SU-DHL-6 (cell line): Measurements from ENCODE around the gene SNAPC3.

Experiments
- H2AFZ ChIP-seq: fragments of 200-600 bp; sonication (generic); 2 replicates; pipeline ENCODE4 v1.6.1; 2014; ENCODE audit warnings: low read depth, mild to moderate bottlenecking, moderate library complexity, mixed read lengths, antibody characterized with exemption, low read length; ENCODE audit not compliant: severe bottlenecking
- H3F3A ChIP-seq: fragments of 200-600 bp; shearing (Covaris generic); 2 replicates; pipeline ENCODE4 v1.6.0; 2016; ENCODE audit warnings: antibody characterized with exemption, mild to moderate bottlenecking; ENCODE audit not compliant: insufficient read depth
- H3K27ac ChIP-seq: fragments of 200-600 bp; sonication (generic); 2 replicates; pipeline ENCODE4 v1.5.1; 2016; ENCODE audit warnings: low read depth, mild to moderate bottlenecking, low read length, moderate library complexity, mixed read lengths
- H3K27me3 ChIP-seq: fragments of 200-600 bp; sonication (generic), shearing (Covaris generic); 2 replicates; pipeline ENCODE4 v1.6.0; 2014; ENCODE audit warnings: mild to moderate bottlenecking, low read length
- H3K36me3 ChIP-seq: fragments of 200-600 bp; sonication (generic); 2 replicates; pipeline ENCODE4 v1.6.1; 2014; ENCODE audit warnings: mild to moderate bottlenecking, low read length, mixed read lengths
- H3K4me2 ChIP-seq: fragments of 300-600, 200-600 bp; shearing (Covaris generic), sonication (generic); 2 replicates; pipeline ENCODE4 v1.6.0; 2014; ENCODE audit warnings: low read length, low read depth, mild to moderate bottlenecking; ENCODE audit not compliant: poor library complexity, severe bottlenecking
- H3K4me3 ChIP-seq: fragments of 200-600 bp; sonication (generic); 2 replicates; pipeline ENCODE4 v1.5.1; 2014; ENCODE audit warnings: antibody characterized with exemption, low read length, mild to moderate bottlenecking, mixed read lengths; ENCODE audit not compliant: insufficient read depth, poor library complexity, severe bottlenecking
- H3K79me2 ChIP-seq: fragments of 200-600 bp; sonication (generic); 2 replicates; pipeline ENCODE4 v1.6.1; 2014; ENCODE audit warnings: mild to moderate bottlenecking, low read length, moderate library complexity; ENCODE audit not compliant: insufficient read depth
- H3K9ac ChIP-seq: fragments of 200-600 bp; sonication (generic); 2 replicates; pipeline ENCODE4 v1.7.0; 2014; ENCODE audit warnings: mild to moderate bottlenecking, low read length
- H3K9me2 ChIP-seq: fragments of 200-600 bp; sonication (generic); replicated peaks from 2 replicates; pipeline ENCODE4 v1.6.1; 2014; ENCODE audit warnings: low read length; ENCODE audit not compliant: insufficient read depth
- H3K9me3 ChIP-seq: fragments of 200-600 bp; sonication (generic); 2 replicates; pipeline ENCODE4 v1.6.1; 2014; ENCODE audit warnings: low read length, mixed read lengths; ENCODE audit not compliant: insufficient read depth
- H4K20me1 ChIP-seq: fragments of 200-600 bp; sonication (generic); 2 replicates; pipeline ENCODE4 v1.6.1; 2014; ENCODE audit warnings: low read depth, mild to moderate bottlenecking, antibody characterized with exemption, low read length, moderate library complexity, mixed read lengths
- EZH2phosphoT487 ChIP-seq: fragments of 200-600 bp; sonication (generic), shearing (Covaris generic); conservative IDR thresholded peaks from 2 replicates; pipeline ENCODE4 v1.6.1; 2018; ENCODE audit warnings: mild to moderate bottlenecking, antibody characterized with exemption, low read length, moderate library complexity, mixed read lengths
- TF ChIP-seq, protein P1 (sequence below): fragments of 200-600 bp; sonication (generic); IDR thresholded peaks from one replicate; pipeline ENCODE4 v1.5.1; 2017; ENCODE audit warnings: antibody characterized with exemption, mild to moderate bottlenecking, low read length, moderate library complexity; ENCODE audit not compliant: insufficient read depth, poor library complexity, severe bottlenecking

The SNAPC3 gene

DNA sequence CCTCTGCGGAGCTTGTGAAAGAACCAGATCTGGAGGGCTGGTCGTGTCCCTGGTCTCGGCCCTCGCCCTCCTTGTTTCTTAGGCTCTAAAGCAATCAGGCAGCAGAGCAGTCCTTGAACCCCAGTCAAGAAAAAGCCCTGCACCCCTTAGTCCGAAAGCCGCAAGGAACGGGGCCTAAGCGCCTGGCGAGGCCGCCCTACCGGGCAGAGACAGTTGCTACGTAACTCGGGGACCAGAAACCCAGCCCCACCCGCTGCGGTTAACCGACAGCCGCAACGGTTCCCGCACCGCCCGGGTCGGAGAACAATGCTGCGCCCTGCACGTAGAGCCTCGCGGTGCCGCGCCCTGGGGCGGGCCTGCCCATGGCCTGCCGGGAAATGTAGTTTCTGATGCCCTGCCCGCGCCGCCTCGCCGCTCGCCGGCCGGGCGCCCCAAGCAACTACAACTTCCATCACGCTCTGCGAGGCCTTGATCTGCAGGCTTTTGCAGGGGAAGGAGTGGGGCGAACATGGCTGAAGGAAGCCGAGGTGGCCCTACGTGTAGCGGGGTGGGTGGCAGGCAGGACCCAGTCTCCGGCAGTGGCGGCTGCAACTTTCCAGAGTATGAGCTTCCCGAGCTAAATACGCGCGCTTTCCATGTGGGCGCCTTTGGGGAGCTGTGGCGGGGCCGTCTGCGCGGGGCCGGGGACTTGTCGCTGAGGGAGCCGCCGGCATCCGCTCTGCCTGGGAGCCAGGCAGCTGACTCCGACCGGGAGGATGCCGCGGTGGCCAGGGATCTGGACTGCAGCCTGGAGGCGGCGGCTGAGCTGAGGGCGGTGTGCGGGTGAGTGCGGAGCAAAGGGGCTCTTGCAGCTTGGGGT lies at the start of gene SNAPC3:
SNAPC3 (plus strand) TSS at position 505 of the 859 bp plus-strand sequence; CDS start at position 509, 4 bp downstream.
- Histone ChIP-seq H4K20me1 (0 out of 2 replicates have a peak, but pooled peaks cover 5% of the 10 kb centered on the region), H3K4me2 (peak within 1 kb of the TSS; percentile 88), H3K36me3 (0 out of 2 replicates have a peak, but pooled peaks cover 5% of the 10 kb centered on the region), H3K9ac (peak within 1 kb of the TSS; percentile 81), H3K9me3 (no peaks in the 10 kb centered on the region), H2AFZ (peak within 1 kb of the TSS; percentile 69), H3K4me3 (peak within 1 kb of the TSS; percentile 80), H3K27ac (peak within 1 kb of the TSS; percentile 10), H3K79me2 (peaks cover 43% of the 10 kb centered on the region), H3F3A (peaks cover 3% of the 10 kb centered on the region; the same call in 1 of the 2 replicates), H3K9me2 (no peaks in the 10 kb centered on the region), H3K27me3 (no peaks in the 10 kb centered on the region)
- TF ChIP-seq, protein P1, sequence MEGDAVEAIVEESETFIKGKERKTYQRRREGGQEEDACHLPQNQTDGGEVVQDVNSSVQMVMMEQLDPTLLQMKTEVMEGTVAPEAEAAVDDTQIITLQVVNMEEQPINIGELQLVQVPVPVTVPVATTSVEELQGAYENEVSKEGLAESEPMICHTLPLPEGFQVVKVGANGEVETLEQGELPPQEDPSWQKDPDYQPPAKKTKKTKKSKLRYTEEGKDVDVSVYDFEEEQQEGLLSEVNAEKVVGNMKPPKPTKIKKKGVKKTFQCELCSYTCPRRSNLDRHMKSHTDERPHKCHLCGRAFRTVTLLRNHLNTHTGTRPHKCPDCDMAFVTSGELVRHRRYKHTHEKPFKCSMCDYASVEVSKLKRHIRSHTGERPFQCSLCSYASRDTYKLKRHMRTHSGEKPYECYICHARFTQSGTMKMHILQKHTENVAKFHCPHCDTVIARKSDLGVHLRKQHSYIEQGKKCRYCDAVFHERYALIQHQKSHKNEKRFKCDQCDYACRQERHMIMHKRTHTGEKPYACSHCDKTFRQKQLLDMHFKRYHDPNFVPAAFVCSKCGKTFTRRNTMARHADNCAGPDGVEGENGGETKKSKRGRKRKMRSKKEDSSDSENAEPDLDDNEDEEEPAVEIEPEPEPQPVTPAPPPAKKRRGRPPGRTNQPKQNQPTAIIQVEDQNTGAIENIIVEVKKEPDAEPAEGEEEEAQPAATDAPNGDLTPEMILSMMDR: no peak
- no peak for TF ChIP-seq EZH2phosphoT487

DNA sequence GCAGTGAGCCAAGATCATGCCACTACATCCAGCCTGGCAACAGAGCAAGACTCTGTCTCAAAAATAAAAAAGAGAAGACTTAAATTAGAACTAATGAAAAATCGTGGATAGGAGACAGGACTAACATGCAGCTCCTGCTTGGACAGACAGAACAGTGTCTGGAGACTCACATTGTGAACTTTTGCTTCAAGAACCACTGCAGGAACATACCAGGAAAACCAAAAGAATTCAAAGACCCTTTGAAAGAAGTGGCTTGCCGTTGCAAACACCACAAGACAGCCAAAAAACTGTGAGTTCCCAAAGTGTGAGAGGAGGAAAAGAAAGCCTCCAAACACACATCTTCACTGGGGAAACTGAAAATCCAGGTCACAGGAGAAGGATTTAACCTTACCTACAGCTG lies 48.8 kb upstream of the SNAPC3 start:
- Histone ChIP-seq H3K36me3 (no peaks in the 10 kb centered on the region), H3K4me2 (no peak overlapping the region), H4K20me1 (no peaks in the 10 kb centered on the region), H3K79me2 (no peaks in the 10 kb centered on the region), H3K4me3 (no peak overlapping the region), H3K27ac (no peak overlapping the region), H3K9me3 (no peaks in the 10 kb centered on the region), H2AFZ (no peak overlapping the region), H3F3A (no peaks in the 10 kb centered on the region), H3K27me3 (no peaks in the 10 kb centered on the region), H3K9me2 (no peaks in the 10 kb centered on the region), H3K9ac (no peak overlapping the region)
- TF ChIP-seq, protein P1: no peak

DNA sequence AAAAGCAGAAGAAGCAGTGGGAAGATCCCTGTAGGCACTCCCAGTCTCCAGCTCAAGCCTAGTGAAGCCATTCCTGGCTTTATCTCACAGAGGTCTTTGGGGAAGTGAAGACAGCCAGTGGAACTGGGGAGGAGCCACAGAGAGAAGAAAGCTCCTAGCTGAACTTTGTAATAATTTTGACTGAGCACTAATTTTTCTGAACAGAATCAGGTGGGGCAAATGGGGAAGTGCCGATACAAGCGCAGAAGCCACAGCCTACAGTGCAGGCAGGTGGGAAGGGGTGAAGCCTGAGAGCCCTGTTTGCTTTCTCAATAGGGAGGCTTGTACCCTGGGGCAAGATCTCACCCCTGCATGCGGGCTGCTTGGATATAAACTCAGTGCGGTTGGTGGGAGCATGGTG lies 48.4 kb upstream of the SNAPC3 start:
- Histone ChIP-seq H3K79me2 (no peaks in the 10 kb centered on the region), H3K9me2 (no peaks in the 10 kb centered on the region), H2AFZ (no peak overlapping the region), H3K4me3 (no peak overlapping the region), H3K27ac (no peak overlapping the region), H3K27me3 (no peaks in the 10 kb centered on the region), H3F3A (no peaks in the 10 kb centered on the region), H3K9me3 (no peaks in the 10 kb centered on the region), H4K20me1 (no peaks in the 10 kb centered on the region), H3K36me3 (no peaks in the 10 kb centered on the region), H3K4me2 (no peak overlapping the region), H3K9ac (no peak overlapping the region)
- TF ChIP-seq, protein P1: no peak
- no peak for TF ChIP-seq EZH2phosphoT487
